K562 (cell line): Measurements from ENCODE around the gene CHD2. TPM values are rescaled to one million over a fixed set of nuclear protein-coding genes. Genes with fewer than 3 reads are reported as not detected.
A peak's percentile ranks its signal among the peaks of the same experiment; 100 is the strongest.

Experiments used
- ATAC-seq: fragments of 200-7000 bp; cut with Tn5 transposase; 3 replicates; pipeline ENCODE4 v1.9.1; 2020; ENCODE audit warnings: moderate library complexity
- BruUV-seq: library from RNA; stranded (reverse); fragments of 400-500 nt; replicated peaks from 2 replicates; lab custom pipeline; 2021; lab: Mats Ljungman, UMichigan
- CTCF ChIA-PET: fragments of 300-600 bp; formaldehyde crosslinking; extraction: SDS; loops from one replicate; lab custom pipeline; 2021; ENCODE audit warnings: low intra/inter-chr PET ratio; lab: Yijun Ruan, JAX
- POLR2A ChIA-PET: fragments of 300-600, 350-650 bp; sonication (Branson Sonifier 250); formaldehyde crosslinking; extraction: SDS; loops from one replicate; lab custom pipeline; 2021; ENCODE audit warnings: antibody characterized with exemption, inconsistent platforms; lab: Yijun Ruan, JAX
- DNase-seq, 4 experiments: peaks; one replicate each; pipeline versions ENCODE4 v3.0.0 to v3.0.0-alpha.2; 2011 to 2018; ENCODE audit warnings: low spot score in 3 of 4, mixed read lengths in 3 of 4; ENCODE audit errors: extremely low read depth in 1 of 4
- FAIRE-seq: peaks from 2 replicates; lab custom pipeline; 2011; peaks lifted over from hg19 to GRCh38; lab: Jason Lieb, UNC
- H2AFZ ChIP-seq: 2 replicates; pipeline ENCODE4 v1.6.0; 2011; ENCODE audit warnings: low read depth, low read length, control low read depth, inconsistent platforms
- H3K27ac ChIP-seq: fragments of 200-600 bp; 3 replicates; pipeline ENCODE4 v1.8.0; 2011; ENCODE audit warnings: low read depth, mild to moderate bottlenecking, control low read depth, inconsistent platforms, low read length, moderate library complexity, mixed read lengths; ENCODE audit errors: extremely low read depth
- H3K27me3 ChIP-seq, 2 experiments: fragments of 300-600 bp in 1 of 2; 2 replicates in 1 of 2; 3 replicates in 1 of 2; pipeline versions ENCODE4 v1.6.0 to v1.8.0; 2011; ENCODE audit warnings: inconsistent platforms in 2 of 2, low read length in 2 of 2, mild to moderate bottlenecking in 1 of 2, mixed read lengths in 1 of 2, moderate library complexity in 1 of 2; ENCODE audit not compliant: control insufficient read depth in 2 of 2, insufficient read depth in 2 of 2
- H3K36me3 ChIP-seq: fragments of 300-600 bp; 3 replicates; pipeline ENCODE4 v1.8.0; 2011; ENCODE audit warnings: mild to moderate bottlenecking, low read length, inconsistent platforms; ENCODE audit not compliant: control insufficient read depth, insufficient read depth
- H3K4me1 ChIP-seq, 2 experiments: fragments of 200-600 bp in 1 of 2; replicated peaks in 1 of 2; 2 replicates in 1 of 2; 3 replicates in 1 of 2; pipeline versions ENCODE4 v1.5.1 to v1.8.0; 2011; ENCODE audit warnings: inconsistent platforms in 2 of 2, low read length in 2 of 2, mild to moderate bottlenecking in 1 of 2, mixed read lengths in 1 of 2, moderate library complexity in 1 of 2; ENCODE audit not compliant: control insufficient read depth in 2 of 2, insufficient read depth in 2 of 2
- H3K4me2 ChIP-seq: 2 replicates; pipeline ENCODE4 v1.6.1; 2011; ENCODE audit warnings: low read length, control low read depth, inconsistent platforms, mixed read lengths; ENCODE audit not compliant: insufficient read depth
- H3K4me3 ChIP-seq: fragments of 200-600 bp; sonication (generic), shearing (Covaris generic); 2 replicates; pipeline ENCODE4 v1.5.1; 2016; ENCODE audit warnings: control low read depth, inconsistent platforms
- H3K79me2 ChIP-seq: fragments of 200-600 bp; 3 replicates; pipeline ENCODE4 v1.8.0; 2011; ENCODE audit warnings: low read length, inconsistent platforms; ENCODE audit not compliant: control insufficient read depth, insufficient read depth
- H3K9ac ChIP-seq, 2 experiments: 2 replicates each; pipeline versions ENCODE4 v1.6.0 to v1.6.1; 2011; ENCODE audit warnings: low read depth in 2 of 2, low read length in 2 of 2, control low read depth in 1 of 2, inconsistent platforms in 1 of 2, mild to moderate bottlenecking in 1 of 2, mixed read lengths in 1 of 2; ENCODE audit not compliant: insufficient read depth in 1 of 2
- H3K9me1 ChIP-seq: one replicate; pipeline ENCODE4 v1.6.0; 2011; ENCODE audit warnings: inconsistent platforms, mild to moderate bottlenecking, low read length, moderate library complexity; ENCODE audit not compliant: control insufficient read depth, insufficient read depth
- H3K9me3 ChIP-seq: replicated peaks from 2 replicates; pipeline ENCODE4 v1.5.1; 2011; ENCODE audit warnings: low read depth, low read length, inconsistent platforms; ENCODE audit not compliant: control insufficient read depth, insufficient read depth
- H4K20me1 ChIP-seq: replicated peaks from 2 replicates; pipeline ENCODE4 v1.6.1; 2011; ENCODE audit warnings: low read length, inconsistent platforms, mixed read lengths; ENCODE audit not compliant: control insufficient read depth, insufficient read depth
- CHD1 ChIP-seq: fragments of 200-600 bp; sonication (generic); IDR thresholded peaks from one replicate; pipeline ENCODE4 v1.6.1; 2012; ENCODE audit warnings: mild to moderate bottlenecking, moderate library complexity, low read length, inconsistent platforms
- GABPA ChIP-seq: fragments of 200-800 bp; sonication (Bioruptor generic); conservative IDR thresholded peaks from 2 replicates; pipeline ENCODE4 v1.6.1; 2016; ENCODE audit warnings: low read depth, missing genetic modification characterization, missing compliant biosample characterization
- HDAC1 ChIP-seq, 2 experiments: fragments of 450-650 bp; IDR thresholded peaks; 2 replicates each; pipeline ENCODE4 v1.6.1; 2016 to 2017; ENCODE audit warnings: inconsistent platforms in 1 of 2, mild to moderate bottlenecking in 1 of 2, moderate library complexity in 1 of 2
- ZNF232 ChIP-seq: sonication (generic); formaldehyde crosslinking; IDR thresholded peaks from 2 replicates; pipeline ENCODE4 v1.8.0; 2022; ENCODE audit warnings: mild to moderate bottlenecking, missing genetic modification reagents
- ZNF316 ChIP-seq: fragments of 450-650 bp; IDR thresholded peaks from 2 replicates; pipeline ENCODE4 v1.6.1; 2016
- ZNF668 ChIP-seq: fragments of 250-450 bp; sonication (Bioruptor Pico); IDR thresholded peaks from 2 replicates; pipeline ENCODE4 v1.8.0; 2022; ENCODE audit warnings: mild to moderate bottlenecking, inconsistent platforms
- WGBS: fragments of 100-300 bp; shearing (Covaris generic); methylation state at CpG from one replicate; pipeline ENCODE4 v1.1.6; 2016; ENCODE audit warnings: low coverage, mixed read lengths; ENCODE audit not compliant: insufficient coverage; ENCODE audit errors: missing lambda C conversion rate; 5-methylcytosine and 5-hydroxymethylcytosine counted together
- in situ Hi-C: fragments of 300-500 bp; cut with MboI; formaldehyde crosslinking; loops from 4 replicates; pipeline ENCODE4 v1.15.0; 2018; ENCODE audit warnings: inconsistent platforms, mixed read lengths
- intact Hi-C: fragments of 100-400 bp; cut with micrococcal nuclease; formaldehyde crosslinking; loops from 2 replicates; pipeline ENCODE4 v1.14.2; 2022
- polyA plus RNA-seq, 8 experiments: library from polyadenylated mRNA; depleted of rRNA in 4 of 8; stranded (reverse) in 5 of 8; unstranded in 3 of 8; fragments of >200 nt; fragmentation: Nextera tagmentation in 2 of 8; fragmentation: Illumina TruSeq in 1 of 8; extraction: Ambion mirVana in 2 of 8; extraction: Trizol in 1 of 8; gene quantifications; 2 replicates each; pipeline versions ENCODE4 v1.2.1 to v1.2.3, GENCODE V29; 2011 to 2014; ENCODE audit warnings: inconsistent platforms in 1 of 8, missing spikeins in 1 of 8
- total RNA-seq, 7 experiments: library from RNA; depleted of rRNA in 6 of 7; stranded (reverse); fragments of >200 nt in 6 of 7; fragmentation: Illumina TruSeq in 2 of 7; extraction: Trizol in 2 of 7; gene quantifications; 2 replicates each; pipeline versions ENCODE4 v1.2.1 to v1.2.3, GENCODE V29; 2011 to 2021; ENCODE audit warnings: low replicate concordance in 1 of 7
- TF ChIP-seq, protein P1 (sequence below): sonication (generic); formaldehyde crosslinking; IDR thresholded peaks from 2 replicates; pipeline ENCODE4 v1.8.1; 2023; ENCODE audit warnings: mild to moderate bottlenecking, missing genetic modification reagents
- TF ChIP-seq, protein P2 (sequence below): fragments of 450-650 bp; formaldehyde crosslinking; IDR thresholded peaks from 2 replicates; pipeline ENCODE4 v1.4.0; 2022; ENCODE audit warnings: mild to moderate bottlenecking, moderate library complexity
- TF ChIP-seq, protein P3 (sequence below), 2 experiments: fragments of 250-450 bp in 1 of 2; fragments of 450-650 bp in 1 of 2; sonication (Bioruptor Pico) in 1 of 2; IDR thresholded peaks; 2 replicates each; pipeline versions ENCODE4 v1.6.1 to v1.8.0; 2016 to 2021; ENCODE audit warnings: mild to moderate bottlenecking in 2 of 2, moderate library complexity in 2 of 2, missing compliant biosample characterization in 1 of 2, missing genetic modification characterization in 1 of 2

The CHD2 gene
- total and polyA plus RNA-seq, 9 of the 15 experiments (the other 6 are each of a cell fraction or from before 2014, with no cell fraction given) = 38.9 to 70.8 (median 56.2) TPM

DNA sequence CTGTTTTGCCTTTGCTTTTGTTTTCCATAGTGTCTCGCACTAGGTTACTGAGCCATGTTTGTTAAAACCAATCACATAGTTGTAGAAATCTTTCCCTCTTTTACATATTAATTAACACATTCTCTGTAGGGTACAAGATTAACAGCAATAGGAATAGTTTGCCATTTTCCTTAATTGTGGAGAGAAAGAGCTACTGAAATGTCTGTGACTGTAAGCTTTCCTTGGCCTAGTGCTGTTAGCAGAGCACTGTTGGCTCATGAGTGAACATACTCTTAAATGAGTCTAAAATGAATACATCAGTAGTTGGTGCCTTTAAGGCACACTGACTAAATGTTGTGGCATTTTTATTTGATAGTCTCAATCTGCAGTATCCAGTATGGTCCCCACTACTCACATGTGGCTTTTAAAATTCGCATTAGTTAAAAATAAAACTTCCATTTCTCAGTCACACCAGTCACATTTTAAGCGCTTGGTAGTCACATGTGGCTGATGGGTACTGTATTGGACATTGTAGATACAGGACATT lies 28.2 kb downstream of the CHD2 start (continued):
- TF ChIP-seq GABPA (tag) = no peak
- TF ChIP-seq ZNF668 (CRISPR knock-in tag) = no peak
- no peak for TF ChIP-seq ZNF232 (CRISPR knock-in tag)
- TF ChIP-seq HDAC1 (IDR thresholded peaks at IDR 0.05) = no peak
- TF ChIP-seq, protein P1, sequence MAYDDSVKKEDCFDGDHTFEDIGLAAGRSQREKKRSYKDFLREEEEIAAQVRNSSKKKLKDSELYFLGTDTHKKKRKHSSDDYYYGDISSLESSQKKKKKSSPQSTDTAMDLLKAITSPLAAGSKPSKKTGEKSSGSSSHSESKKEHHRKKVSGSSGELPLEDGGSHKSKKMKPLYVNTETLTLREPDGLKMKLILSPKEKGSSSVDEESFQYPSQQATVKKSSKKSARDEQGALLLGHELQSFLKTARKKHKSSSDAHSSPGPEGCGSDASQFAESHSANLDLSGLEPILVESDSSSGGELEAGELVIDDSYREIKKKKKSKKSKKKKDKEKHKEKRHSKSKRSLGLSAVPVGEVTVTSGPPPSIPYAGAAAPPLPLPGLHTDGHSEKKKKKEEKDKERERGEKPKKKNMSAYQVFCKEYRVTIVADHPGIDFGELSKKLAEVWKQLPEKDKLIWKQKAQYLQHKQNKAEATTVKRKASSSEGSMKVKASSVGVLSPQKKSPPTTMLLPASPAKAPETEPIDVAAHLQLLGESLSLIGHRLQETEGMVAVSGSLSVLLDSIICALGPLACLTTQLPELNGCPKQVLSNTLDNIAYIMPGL (CRISPR knock-in tag) = no peak
- TF ChIP-seq, protein P2, sequence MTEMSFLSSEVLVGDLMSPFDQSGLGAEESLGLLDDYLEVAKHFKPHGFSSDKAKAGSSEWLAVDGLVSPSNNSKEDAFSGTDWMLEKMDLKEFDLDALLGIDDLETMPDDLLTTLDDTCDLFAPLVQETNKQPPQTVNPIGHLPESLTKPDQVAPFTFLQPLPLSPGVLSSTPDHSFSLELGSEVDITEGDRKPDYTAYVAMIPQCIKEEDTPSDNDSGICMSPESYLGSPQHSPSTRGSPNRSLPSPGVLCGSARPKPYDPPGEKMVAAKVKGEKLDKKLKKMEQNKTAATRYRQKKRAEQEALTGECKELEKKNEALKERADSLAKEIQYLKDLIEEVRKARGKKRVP (CRISPR knock-in tag) = no peak
- TF ChIP-seq CHD1 = no peak

DNA sequence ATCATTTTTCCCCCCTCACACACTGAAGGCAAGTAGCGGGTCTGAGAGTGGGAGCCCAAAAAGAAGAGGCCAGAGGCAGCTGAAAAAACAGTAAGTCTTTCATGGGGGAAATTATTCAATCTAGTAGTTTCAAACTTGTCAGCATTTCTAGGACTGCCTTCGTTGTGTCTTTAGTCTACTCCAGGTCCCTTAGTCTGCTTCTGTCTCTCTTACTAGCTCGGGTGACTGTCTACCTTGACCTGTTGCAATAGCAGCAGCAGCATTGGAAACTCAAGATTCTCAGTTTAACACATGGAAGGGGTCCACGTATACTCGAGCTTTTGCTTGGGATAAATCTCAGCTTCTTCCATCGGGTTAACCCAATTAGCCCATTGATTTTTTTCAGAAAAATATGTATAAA lies 28.9 kb downstream of the CHD2 start:
- no peak overlapping the region for H3K4me2 ChIP-seq
- no peaks in the 10 kb centered on the region; the same call in 1 of the 2 replicates for H4K20me1 ChIP-seq
- H3K4me3 ChIP-seq = no peak overlapping the region
- FAIRE-seq = no peak
- DNase-seq = no peak
- peaks cover 93% of the 10 kb centered on the region for H3K36me3 ChIP-seq
- no peaks in the 10 kb centered on the region for H3K27me3 ChIP-seq
- no peak for ATAC-seq
- H3K79me2 ChIP-seq = peaks cover 31% of the 10 kb centered on the region
- H3K9me1 ChIP-seq = no peaks in the 10 kb centered on the region
- POLR2A ChIA-PET = interaction anchor here (0.6 to 3.4 kb wide), 6 partner anchors 8 to 141 kb away, joined by 3 to 11 read pairs (median 3); no protein-coding TSS in a partner anchor
- CTCF ChIA-PET = no interaction called here
- intact Hi-C loops = loop anchor here (5.0 kb wide), 1 partner anchor 48 kb away; no protein-coding TSS in a partner anchor
- peak; percentile 22; the same call in 1 of the 2 replicates for TF ChIP-seq ZNF316
- TF ChIP-seq, protein P3, sequence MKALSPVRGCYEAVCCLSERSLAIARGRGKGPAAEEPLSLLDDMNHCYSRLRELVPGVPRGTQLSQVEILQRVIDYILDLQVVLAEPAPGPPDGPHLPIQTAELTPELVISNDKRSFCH (CRISPR knock-in tag; IDR thresholded peaks at IDR 0.05) = no peak
- TF ChIP-seq, protein P3 (tag; IDR thresholded peaks at IDR 0.05) = no peak
- TF ChIP-seq, all 486 proteins: peak for 1
- Histone ChIP-seq H3K27ac (no peak overlapping the region), H3K9ac (no peak overlapping the region), H3K9me3 (no peaks in the 10 kb centered on the region), H2AFZ (no peak overlapping the region), H3K4me1 (no peaks in the 10 kb centered on the region)
- WGBS = 82% methylated on average over 6 of the region's 6 CpGs
- in situ Hi-C loops = no loop called here
- BruUV-seq = no TSS peak
